H1 (cell line): ENCODE data around the gene GAPDHS. TPM values are rescaled to one million over a fixed set of nuclear protein-coding genes. Genes with fewer than 3 reads are reported as not detected.

ENCODE experiments used
- ASH2L ChIP-seq: fragments of 200-600, 300-600 bp; sonication (generic); IDR thresholded peaks from one replicate; pipeline ENCODE4 v1.7.1; 2017; ENCODE audit warnings: low read length
- CTBP2 ChIP-seq: IDR thresholded peaks from 2 replicates; pipeline ENCODE4 v1.7.0; 2011; ENCODE audit warnings: borderline replicate concordance, mild to moderate bottlenecking, moderate library complexity, mixed read lengths, low read length; ENCODE audit not compliant: insufficient read depth, insufficient read length
- HDAC6 ChIP-seq: IDR thresholded peaks from one replicate; pipeline ENCODE4 v1.7.1; 2012; ENCODE audit warnings: low read depth, mild to moderate bottlenecking, inconsistent platforms, low read length, moderate library complexity
- JUN ChIP-seq: IDR thresholded peaks from 2 replicates; pipeline ENCODE4 v1.6.1; 2011; ENCODE audit warnings: low read depth, mild to moderate bottlenecking, improper control_type of control experiment, low read length
- NRF1 ChIP-seq: IDR thresholded peaks from 2 replicates; pipeline ENCODE4 v1.6.1; 2011; ENCODE audit warnings: mild to moderate bottlenecking, low read depth, low read length, improper control_type of control experiment
- RBBP5 ChIP-seq: IDR thresholded peaks from 2 replicates; pipeline ENCODE4 v1.7.1; 2012; ENCODE audit warnings: low read depth, mild to moderate bottlenecking, inconsistent platforms, low read length, moderate library complexity, borderline replicate concordance
- TAF7 ChIP-seq: optimal IDR thresholded peaks from 2 replicates; pipeline ENCODE3; 2011; ENCODE audit warnings: low read depth, mild to moderate bottlenecking, inconsistent platforms, low read length, moderate library complexity, borderline replicate concordance
- polyA plus RNA-seq, 7 experiments: library from polyadenylated mRNA; depleted of rRNA in 3 of 7; stranded (reverse) in 5 of 7; unstranded in 2 of 7; fragments of >200 nt in 5 of 7; fragments of 200-250 nt in 2 of 7; gene quantifications; 1 replicate in 5 of 7; 2 replicates in 1 of 7; 4 replicates in 1 of 7; pipeline versions ENCODE4 v1.2.1 to v1.2.3, GENCODE V29; 2011 to 2013; ENCODE audit warnings: missing spikeins in 2 of 7, mixed read lengths in 2 of 7
- total RNA-seq: library from RNA; stranded (reverse); fragmentation: NEBNext Ultra II Directional; extraction: Animal tissue kit (Norgen Biotek cat#: 25700); gene quantifications from 2 replicates; pipeline ENCODE4 v1.2.1, GENCODE V29; 2021
- TF ChIP-seq, protein P1 (sequence below), 3 experiments: IDR thresholded peaks; 1 replicate in 2 of 3; 2 replicates in 1 of 3; pipeline versions ENCODE4 v1.5.1 to v1.6.1; 2011; ENCODE audit warnings: low read length in 3 of 3, mild to moderate bottlenecking in 3 of 3, inconsistent platforms in 2 of 3, low read depth in 1 of 3, moderate library complexity in 1 of 3; ENCODE audit not compliant: insufficient read depth in 1 of 3; ENCODE audit errors: control extremely low read depth in 1 of 3
- TF ChIP-seq, protein P2 (sequence below): IDR thresholded peaks from 2 replicates; pipeline ENCODE4 v1.6.1; 2012; ENCODE audit warnings: inconsistent platforms

The GAPDHS gene
- total and polyA plus RNA-seq, 2 of the 8 experiments (the other 6 are each of a cell fraction or from before 2014, with no cell fraction given) = 0.26 TPM; not detected in 1

DNA sequence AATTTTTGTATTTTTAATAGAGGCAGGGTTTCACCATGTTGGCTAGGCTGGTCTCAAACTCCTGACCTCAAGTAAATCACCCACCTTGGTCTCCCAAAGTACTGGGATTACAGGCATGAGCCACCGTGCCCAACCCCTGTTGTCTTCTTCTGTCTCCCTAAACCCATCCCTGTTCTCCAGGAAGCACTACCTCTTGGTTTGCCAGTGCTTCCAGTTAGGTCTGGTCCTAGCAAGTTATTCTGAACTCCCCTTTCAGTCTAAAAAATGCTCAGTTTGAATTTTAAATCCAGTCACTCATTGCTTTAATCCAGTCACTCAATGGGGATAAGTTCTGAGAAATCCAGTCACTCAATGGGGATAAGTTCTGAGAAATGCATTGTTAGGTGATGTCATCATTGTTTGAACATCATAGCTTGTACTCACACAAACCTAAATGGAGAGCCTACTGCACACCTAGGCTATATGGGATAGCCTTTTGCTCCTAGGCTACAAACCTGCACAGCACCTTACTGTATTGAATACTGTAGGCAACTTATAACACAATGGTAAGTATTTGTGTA lies 38.2 kb downstream of the GAPDHS start (continued):
- TF ChIP-seq, protein P1, sequence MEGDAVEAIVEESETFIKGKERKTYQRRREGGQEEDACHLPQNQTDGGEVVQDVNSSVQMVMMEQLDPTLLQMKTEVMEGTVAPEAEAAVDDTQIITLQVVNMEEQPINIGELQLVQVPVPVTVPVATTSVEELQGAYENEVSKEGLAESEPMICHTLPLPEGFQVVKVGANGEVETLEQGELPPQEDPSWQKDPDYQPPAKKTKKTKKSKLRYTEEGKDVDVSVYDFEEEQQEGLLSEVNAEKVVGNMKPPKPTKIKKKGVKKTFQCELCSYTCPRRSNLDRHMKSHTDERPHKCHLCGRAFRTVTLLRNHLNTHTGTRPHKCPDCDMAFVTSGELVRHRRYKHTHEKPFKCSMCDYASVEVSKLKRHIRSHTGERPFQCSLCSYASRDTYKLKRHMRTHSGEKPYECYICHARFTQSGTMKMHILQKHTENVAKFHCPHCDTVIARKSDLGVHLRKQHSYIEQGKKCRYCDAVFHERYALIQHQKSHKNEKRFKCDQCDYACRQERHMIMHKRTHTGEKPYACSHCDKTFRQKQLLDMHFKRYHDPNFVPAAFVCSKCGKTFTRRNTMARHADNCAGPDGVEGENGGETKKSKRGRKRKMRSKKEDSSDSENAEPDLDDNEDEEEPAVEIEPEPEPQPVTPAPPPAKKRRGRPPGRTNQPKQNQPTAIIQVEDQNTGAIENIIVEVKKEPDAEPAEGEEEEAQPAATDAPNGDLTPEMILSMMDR (IDR thresholded peaks at IDR 0.05; ENCODE audit: control extremely low read depth in 1 of 3, insufficient read depth in 1 of 3, low read depth in 1 of 3, low read length in 3 of 3) = no peak
- TF ChIP-seq HDAC6 = no peak
- no peak for TF ChIP-seq RBBP5
- TF ChIP-seq NRF1 = no peak
- TF ChIP-seq, protein P2, sequence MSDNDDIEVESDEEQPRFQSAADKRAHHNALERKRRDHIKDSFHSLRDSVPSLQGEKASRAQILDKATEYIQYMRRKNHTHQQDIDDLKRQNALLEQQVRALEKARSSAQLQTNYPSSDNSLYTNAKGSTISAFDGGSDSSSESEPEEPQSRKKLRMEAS = no peak
- no peak for TF ChIP-seq ASH2L
- no peak for TF ChIP-seq JUN
- TF ChIP-seq CTBP2 = no peak
- no peak for TF ChIP-seq TAF7
